RWPE2 (cell line): ENCODE measurements around the gene TFDP3.

ENCODE experiments used
- ATAC-seq: fragments of 200-7000 bp; cut with Tn5 transposase; 3 replicates; pipeline ENCODE4 v1.9.1; 2021; ENCODE audit warnings: low read depth
- DNase-seq: peaks from one replicate; pipeline ENCODE4 v3.0.0-alpha.2; 2020; ENCODE audit warnings: low spot score
- H3K27ac ChIP-seq: fragments of 450-650 bp; 2 replicates; pipeline ENCODE4 v1.5.1; 2017; ENCODE audit warnings: mild to moderate bottlenecking; ENCODE audit not compliant: poor library complexity, severe bottlenecking
- H3K27me3 ChIP-seq: fragments of 250-450 bp; sonication (Bioruptor Pico); 2 replicates; pipeline ENCODE4 v1.5.1; 2021; ENCODE audit warnings: mild to moderate bottlenecking, moderate library complexity; ENCODE audit not compliant: insufficient read depth, poor library complexity, severe bottlenecking
- H3K36me3 ChIP-seq: fragments of 250-450 bp; sonication (Bioruptor Pico); 2 replicates; pipeline ENCODE4 v1.5.1; 2020; ENCODE audit warnings: low read depth, mild to moderate bottlenecking, moderate library complexity
- H3K4me1 ChIP-seq: fragments of 250-450 bp; sonication (Bioruptor Pico); 2 replicates; pipeline ENCODE4 v1.5.1; 2021; ENCODE audit warnings: mild to moderate bottlenecking, moderate library complexity; ENCODE audit not compliant: insufficient read depth, poor library complexity, severe bottlenecking
- H3K4me3 ChIP-seq: fragments of 250-450 bp; sonication (Bioruptor Pico); 2 replicates; pipeline ENCODE4 v1.5.1; 2021; ENCODE audit warnings: mild to moderate bottlenecking, moderate library complexity; ENCODE audit not compliant: severe bottlenecking
- H3K9me3 ChIP-seq: fragments of 250-450 bp; sonication (Bioruptor Pico); 2 replicates; pipeline ENCODE4 v1.5.1; 2021; ENCODE audit warnings: mild to moderate bottlenecking, moderate library complexity; ENCODE audit not compliant: severe bottlenecking
- TF ChIP-seq, protein P1 (sequence below): fragments of 450-650 bp; IDR thresholded peaks from one replicate; pipeline ENCODE4 v1.5.1; 2017; ENCODE audit warnings: mild to moderate bottlenecking, moderate library complexity; ENCODE audit not compliant: poor library complexity, severe bottlenecking

The TFDP3 gene

DNA sequence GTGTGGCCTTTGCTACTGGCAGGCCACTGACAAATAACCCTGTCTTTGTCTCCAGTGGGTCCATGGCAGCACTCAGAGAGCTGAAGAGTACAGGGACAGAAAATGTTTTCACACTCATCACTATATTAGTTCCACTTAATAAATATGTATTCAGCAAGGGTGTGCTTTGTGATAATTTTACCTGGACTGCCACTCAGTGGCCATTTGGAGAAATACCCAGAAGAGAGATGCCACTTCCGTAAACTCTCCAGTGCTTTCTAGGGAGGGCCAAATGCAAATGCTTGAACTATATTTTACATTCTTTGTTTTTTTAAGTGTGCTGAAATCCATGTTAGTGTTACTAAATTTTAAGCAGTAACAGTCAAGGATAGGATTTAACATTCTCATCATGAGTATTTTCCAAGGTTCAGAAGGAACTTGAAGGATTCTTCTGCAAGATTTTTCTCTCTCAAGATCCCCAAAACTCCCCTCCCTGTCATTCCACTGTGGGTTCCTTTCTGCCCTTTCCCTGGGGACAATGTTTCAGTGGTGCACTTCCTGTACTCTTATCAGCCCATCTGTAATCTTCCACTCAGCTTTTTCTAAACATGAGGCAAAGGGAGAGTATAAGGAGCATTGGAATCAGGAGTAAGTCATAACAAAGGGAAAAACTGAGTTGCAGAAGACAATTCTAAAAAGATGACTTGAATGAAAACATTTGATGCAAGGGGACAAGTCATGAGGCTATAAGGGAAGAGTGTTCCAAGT is 46.0 kb downstream of the TFDP3 start:
- no peaks in the 10 kb centered on the region for H3K9me3 ChIP-seq
- H3K36me3 ChIP-seq = no peaks in the 10 kb centered on the region
- ATAC-seq (peak; percentile 65; the same call in 1 of the 3 replicates), DNase-seq (no peak)
- H3K27me3 ChIP-seq = no peaks in the 10 kb centered on the region
- no peak overlapping the region for H3K27ac ChIP-seq
- H3K4me1 ChIP-seq = no peaks in the 10 kb centered on the region
- H3K4me3 ChIP-seq = no peak overlapping the region
- TF ChIP-seq, protein P1, sequence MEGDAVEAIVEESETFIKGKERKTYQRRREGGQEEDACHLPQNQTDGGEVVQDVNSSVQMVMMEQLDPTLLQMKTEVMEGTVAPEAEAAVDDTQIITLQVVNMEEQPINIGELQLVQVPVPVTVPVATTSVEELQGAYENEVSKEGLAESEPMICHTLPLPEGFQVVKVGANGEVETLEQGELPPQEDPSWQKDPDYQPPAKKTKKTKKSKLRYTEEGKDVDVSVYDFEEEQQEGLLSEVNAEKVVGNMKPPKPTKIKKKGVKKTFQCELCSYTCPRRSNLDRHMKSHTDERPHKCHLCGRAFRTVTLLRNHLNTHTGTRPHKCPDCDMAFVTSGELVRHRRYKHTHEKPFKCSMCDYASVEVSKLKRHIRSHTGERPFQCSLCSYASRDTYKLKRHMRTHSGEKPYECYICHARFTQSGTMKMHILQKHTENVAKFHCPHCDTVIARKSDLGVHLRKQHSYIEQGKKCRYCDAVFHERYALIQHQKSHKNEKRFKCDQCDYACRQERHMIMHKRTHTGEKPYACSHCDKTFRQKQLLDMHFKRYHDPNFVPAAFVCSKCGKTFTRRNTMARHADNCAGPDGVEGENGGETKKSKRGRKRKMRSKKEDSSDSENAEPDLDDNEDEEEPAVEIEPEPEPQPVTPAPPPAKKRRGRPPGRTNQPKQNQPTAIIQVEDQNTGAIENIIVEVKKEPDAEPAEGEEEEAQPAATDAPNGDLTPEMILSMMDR = peak; percentile 53
